PFSK-1 (cell line): Measurements from ENCODE around the gene CHTF18.

Experiments
- FOXP2 ChIP-seq: optimal IDR thresholded peaks from 2 replicates; pipeline ENCODE3; 2011; ENCODE audit warnings: borderline replicate concordance, control low read depth, inconsistent platforms; ENCODE audit not compliant: insufficient read depth; ENCODE audit errors: extremely low read length, extremely low read depth
- POLR2AphosphoS5 ChIP-seq: IDR thresholded peaks from 2 replicates; pipeline ENCODE4 v1.6.1; 2012; ENCODE audit warnings: low read depth, mild to moderate bottlenecking, control low read depth, low read length, moderate library complexity
- SIN3A ChIP-seq: IDR thresholded peaks from 2 replicates; pipeline ENCODE4 v1.6.1; 2012; ENCODE audit warnings: mild to moderate bottlenecking, low read length, moderate library complexity, borderline replicate concordance; ENCODE audit not compliant: insufficient read depth
- TAF1 ChIP-seq: IDR thresholded peaks from 2 replicates; pipeline ENCODE4 v1.6.1; 2012; ENCODE audit warnings: low read length, control low read depth, borderline replicate concordance; ENCODE audit not compliant: insufficient read depth
- TF ChIP-seq, protein P1 (sequence below), 2 experiments: IDR thresholded peaks; 2 replicates each; pipeline versions ENCODE4 v1.6.1 to v1.8.0; 2011 to 2012; ENCODE audit warnings: low read depth in 2 of 2, low read length in 2 of 2, control low read depth in 1 of 2, inconsistent platforms in 1 of 2, mild to moderate bottlenecking in 1 of 2, moderate library complexity in 1 of 2; ENCODE audit not compliant: insufficient read depth in 1 of 2

Gene CHTF18

DNA sequence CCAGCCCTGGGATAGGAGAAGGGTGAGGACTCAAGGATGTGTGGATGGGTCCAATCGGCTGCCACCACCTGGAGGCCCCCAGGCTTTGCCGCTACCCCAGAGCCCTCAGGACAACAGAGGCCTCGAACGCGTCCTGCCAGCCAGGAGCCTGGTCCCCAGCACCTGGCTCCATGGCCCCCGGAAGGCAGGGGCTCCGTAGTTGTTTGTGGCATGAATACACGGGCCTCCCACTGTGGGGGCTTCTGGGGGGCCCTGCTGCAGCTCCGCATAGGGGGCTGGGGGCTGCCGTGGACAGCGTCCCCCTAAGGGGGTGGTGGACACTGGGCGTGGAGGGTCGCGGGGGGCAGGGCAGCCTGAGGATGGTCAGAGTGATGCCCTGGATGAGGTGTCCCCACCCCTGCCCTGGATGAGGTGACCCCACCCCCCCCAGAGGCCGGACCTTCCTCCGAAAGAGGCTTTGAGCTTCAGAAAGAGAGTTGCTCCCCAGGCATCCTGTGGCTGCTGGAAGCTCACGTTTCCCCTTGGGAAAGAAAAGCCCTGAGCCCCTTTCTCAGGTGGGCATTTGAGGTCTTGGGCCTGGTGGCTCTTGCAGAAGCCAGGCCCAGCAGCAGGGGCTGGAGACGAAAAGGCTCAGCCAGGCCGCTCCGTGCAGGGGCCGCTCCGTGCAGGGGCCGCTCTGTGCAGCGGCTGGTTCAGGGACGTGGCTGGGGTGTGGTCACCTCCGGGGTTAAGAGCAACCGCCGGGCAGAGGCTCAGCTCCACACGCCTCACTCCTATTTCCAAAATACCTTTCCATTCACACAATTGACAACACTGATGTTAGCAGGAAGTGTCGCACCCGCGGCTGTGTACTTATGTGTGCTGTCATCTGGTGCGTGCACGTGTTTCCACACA lies 52.4 kb downstream of the CHTF18 start:
- TF ChIP-seq SIN3A (no peak), POLR2AphosphoS5 (no peak), FOXP2 (no peak), TAF1 (no peak)
- TF ChIP-seq, protein P1, sequence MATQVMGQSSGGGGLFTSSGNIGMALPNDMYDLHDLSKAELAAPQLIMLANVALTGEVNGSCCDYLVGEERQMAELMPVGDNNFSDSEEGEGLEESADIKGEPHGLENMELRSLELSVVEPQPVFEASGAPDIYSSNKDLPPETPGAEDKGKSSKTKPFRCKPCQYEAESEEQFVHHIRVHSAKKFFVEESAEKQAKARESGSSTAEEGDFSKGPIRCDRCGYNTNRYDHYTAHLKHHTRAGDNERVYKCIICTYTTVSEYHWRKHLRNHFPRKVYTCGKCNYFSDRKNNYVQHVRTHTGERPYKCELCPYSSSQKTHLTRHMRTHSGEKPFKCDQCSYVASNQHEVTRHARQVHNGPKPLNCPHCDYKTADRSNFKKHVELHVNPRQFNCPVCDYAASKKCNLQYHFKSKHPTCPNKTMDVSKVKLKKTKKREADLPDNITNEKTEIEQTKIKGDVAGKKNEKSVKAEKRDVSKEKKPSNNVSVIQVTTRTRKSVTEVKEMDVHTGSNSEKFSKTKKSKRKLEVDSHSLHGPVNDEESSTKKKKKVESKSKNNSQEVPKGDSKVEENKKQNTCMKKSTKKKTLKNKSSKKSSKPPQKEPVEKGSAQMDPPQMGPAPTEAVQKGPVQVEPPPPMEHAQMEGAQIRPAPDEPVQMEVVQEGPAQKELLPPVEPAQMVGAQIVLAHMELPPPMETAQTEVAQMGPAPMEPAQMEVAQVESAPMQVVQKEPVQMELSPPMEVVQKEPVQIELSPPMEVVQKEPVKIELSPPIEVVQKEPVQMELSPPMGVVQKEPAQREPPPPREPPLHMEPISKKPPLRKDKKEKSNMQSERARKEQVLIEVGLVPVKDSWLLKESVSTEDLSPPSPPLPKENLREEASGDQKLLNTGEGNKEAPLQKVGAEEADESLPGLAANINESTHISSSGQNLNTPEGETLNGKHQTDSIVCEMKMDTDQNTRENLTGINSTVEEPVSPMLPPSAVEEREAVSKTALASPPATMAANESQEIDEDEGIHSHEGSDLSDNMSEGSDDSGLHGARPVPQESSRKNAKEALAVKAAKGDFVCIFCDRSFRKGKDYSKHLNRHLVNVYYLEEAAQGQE (IDR thresholded peaks at IDR 0.05; ENCODE audit: insufficient read depth in 1 of 2, low read depth in 2 of 2, low read length in 2 of 2) = no peak

DNA sequence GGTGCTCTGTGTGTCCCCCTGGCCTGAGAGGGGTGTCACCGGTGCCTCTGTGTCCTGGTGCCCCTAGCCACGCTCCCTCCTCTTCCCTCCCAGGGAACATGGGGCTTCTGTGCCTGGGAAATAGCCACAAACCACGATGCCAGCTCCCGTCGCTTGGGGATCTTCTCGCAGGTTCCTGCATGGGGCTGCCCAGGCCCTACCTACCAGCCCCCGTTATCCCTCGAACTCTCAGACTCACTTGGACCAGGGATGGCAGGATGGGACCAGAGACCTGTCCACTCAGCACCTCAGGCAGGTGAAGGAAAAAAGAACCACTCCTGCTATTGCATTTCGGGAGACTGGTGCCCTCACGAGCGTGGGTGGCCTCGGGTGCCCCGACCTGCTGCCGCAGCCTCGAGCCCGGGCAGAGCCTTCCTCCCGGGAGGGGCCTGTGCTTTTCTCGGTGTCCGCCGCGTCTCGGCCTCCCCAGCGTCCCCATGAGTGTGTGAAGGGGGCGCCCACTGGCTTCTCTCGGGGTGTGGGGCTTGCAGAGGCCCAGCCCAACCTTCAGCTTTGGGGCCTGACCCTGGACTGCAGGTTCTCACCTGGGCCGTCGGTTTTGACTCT lies 53.1 kb downstream of the CHTF18 start:
- TF ChIP-seq FOXP2 (no peak), POLR2AphosphoS5 (no peak), SIN3A (no peak), TAF1 (no peak)
- TF ChIP-seq, protein P1 (IDR thresholded peaks at IDR 0.05; ENCODE audit: insufficient read depth in 1 of 2, low read depth in 2 of 2, low read length in 2 of 2) = no peak

- no peak for TF ChIP-seq FOXP2
- no peak for TF ChIP-seq SIN3A
- no peak for TF ChIP-seq POLR2AphosphoS5
- TF ChIP-seq, protein P1 (IDR thresholded peaks at IDR 0.05; ENCODE audit: insufficient read depth in 1 of 2, low read depth in 2 of 2, low read length in 2 of 2) = no peak
- no peak for TF ChIP-seq TAF1
Measured at GRCh38 chr16:842061-842476, 53.6 kb downstream of the CHTF18 start.

- TF ChIP-seq, protein P1 (IDR thresholded peaks at IDR 0.05; ENCODE audit: insufficient read depth in 1 of 2, low read depth in 2 of 2, low read length in 2 of 2) = no peak
- no peak for TF ChIP-seq FOXP2
Measured at GRCh38 chr16:842711-843560, 54.5 kb downstream of the CHTF18 start.
